A673 (cell line): Measurements from ENCODE around the gene SLC2A13.

Experiments used
- CTCF ChIP-seq: fragments of 300-800, 200-600 bp; sonication (generic); conservative IDR thresholded peaks from 2 replicates; pipeline ENCODE4 v1.5.1; 2017; ENCODE audit warnings: low read depth, mild to moderate bottlenecking, antibody characterized with exemption, low read length, moderate library complexity, mixed read lengths
- EZH2 ChIP-seq: fragments of 200-600 bp; sonication (generic); IDR thresholded peaks from 2 replicates; pipeline ENCODE4 v1.6.1; 2017; ENCODE audit warnings: borderline replicate concordance, low read depth, mild to moderate bottlenecking, mixed read lengths, antibody characterized with exemption, low read length; ENCODE audit not compliant: poor library complexity, severe bottlenecking

GRCh38 chr12:39736406-39736805, 369.5 kb downstream of the SLC2A13 start:
- TF ChIP-seq CTCF (no peak), EZH2 (no peak)
